HEK293 (cell line): ENCODE data around the gene ATP5MC3.

Experiments
- CTCF ChIA-PET: fragments of 350-600 bp; formaldehyde crosslinking; extraction: SDS; loops from one replicate; lab custom pipeline; 2021; ENCODE audit warnings: antibody characterized with exemption; lab: Yijun Ruan, JAX
- POLR2A ChIA-PET: fragments of 300-600 bp; formaldehyde crosslinking; extraction: SDS; loops from one replicate; lab custom pipeline; 2020; ENCODE audit warnings: antibody characterized with exemption, inconsistent platforms; lab: Yijun Ruan, JAX
- H3K27ac ChIP-seq: fragments of 200-500 bp; sonication (Bioruptor generic); 2 replicates; pipeline ENCODE4 v1.5.1; 2014; ENCODE audit warnings: low read depth, low read length, control low read depth, inconsistent platforms; ENCODE audit errors: extremely low read depth
- H3K36me3 ChIP-seq, 2 experiments: fragments of 200-500 bp in 1 of 2; sonication (Bioruptor generic) in 1 of 2; 1 replicate in 1 of 2; 2 replicates in 1 of 2; pipeline ENCODE4 v1.5.1; 2014 to 2017; ENCODE audit warnings: inconsistent platforms in 2 of 2, low read length in 2 of 2; ENCODE audit not compliant: control insufficient read depth in 2 of 2, insufficient read depth in 1 of 2
- H3K4me1 ChIP-seq: fragments of 200-500 bp; sonication (Bioruptor generic); 2 replicates; pipeline ENCODE4 v1.5.1; 2014; ENCODE audit warnings: mild to moderate bottlenecking, low read length, inconsistent platforms; ENCODE audit not compliant: control insufficient read depth, insufficient read depth
- H3K4me3 ChIP-seq: 2 replicates; pipeline ENCODE4 v1.5.1; 2011; ENCODE audit warnings: low read depth, mild to moderate bottlenecking, control low read depth, low read length, moderate library complexity
- H3K9me3 ChIP-seq: fragments of 200-500 bp; sonication (Bioruptor generic); 2 replicates; pipeline ENCODE4 v1.5.1; 2014; ENCODE audit warnings: low read depth, low read length, inconsistent platforms; ENCODE audit not compliant: control insufficient read depth, insufficient read depth
- BCL11B ChIP-seq: fragments of 450-650 bp; formaldehyde crosslinking; IDR thresholded peaks from 2 replicates; pipeline ENCODE4 v1.5.1; 2016; ENCODE audit warnings: low read depth, missing biosample characterization, missing genetic modification characterization
- KLF16 ChIP-seq: fragments of 450-650 bp; formaldehyde crosslinking; IDR thresholded peaks from 2 replicates; pipeline ENCODE4 v1.5.1; 2017; ENCODE audit warnings: missing biosample characterization, missing genetic modification characterization
- OVOL3 ChIP-seq: fragments of 450-650 bp; formaldehyde crosslinking; IDR thresholded peaks from 2 replicates; pipeline ENCODE4 v1.5.1; 2016; ENCODE audit warnings: missing biosample characterization, missing genetic modification characterization
- PRDM1 ChIP-seq: fragments of 450-650 bp; formaldehyde crosslinking; IDR thresholded peaks from 2 replicates; pipeline ENCODE4; 2016; ENCODE audit warnings: missing biosample characterization, missing genetic modification characterization
- RBAK ChIP-seq: fragments of 450-650 bp; formaldehyde crosslinking; IDR thresholded peaks from 2 replicates; pipeline ENCODE4 v1.5.1; 2016; ENCODE audit warnings: missing biosample characterization, missing genetic modification characterization
- ZBTB1 ChIP-seq: fragments of 450-650 bp; formaldehyde crosslinking; IDR thresholded peaks from 2 replicates; pipeline ENCODE4 v1.5.1; 2016; ENCODE audit warnings: missing biosample characterization, missing genetic modification characterization
- ZBTB48 ChIP-seq: fragments of 450-650 bp; formaldehyde crosslinking; IDR thresholded peaks from 2 replicates; pipeline ENCODE4 v1.5.1; 2016; ENCODE audit warnings: missing biosample characterization, missing genetic modification characterization
- ZEB2 ChIP-seq: fragments of 450-650 bp; formaldehyde crosslinking; IDR thresholded peaks from 2 replicates; pipeline ENCODE4 v1.5.1; 2016; ENCODE audit warnings: missing biosample characterization, missing genetic modification characterization
- ZFHX2 ChIP-seq: fragments of 450-650 bp; formaldehyde crosslinking; conservative IDR thresholded peaks from 2 replicates; pipeline ENCODE4 v1.5.1; 2016; ENCODE audit warnings: missing biosample characterization, missing genetic modification characterization
- ZNF2 ChIP-seq: fragments of 450-650 bp; formaldehyde crosslinking; IDR thresholded peaks from 2 replicates; pipeline ENCODE4 v1.5.1; 2016; ENCODE audit warnings: missing biosample characterization, missing genetic modification characterization
- ZNF211 ChIP-seq: fragments of 450-650 bp; formaldehyde crosslinking; IDR thresholded peaks from 2 replicates; pipeline ENCODE4 v1.5.1; 2016; ENCODE audit warnings: low read depth, missing biosample characterization, missing genetic modification characterization
- ZNF248 ChIP-seq: fragments of 450-650 bp; formaldehyde crosslinking; IDR thresholded peaks from 2 replicates; pipeline ENCODE4 v1.5.1; 2017; ENCODE audit warnings: missing biosample characterization, missing genetic modification characterization
- ZNF426 ChIP-seq: fragments of 450-650 bp; formaldehyde crosslinking; IDR thresholded peaks from 2 replicates; pipeline ENCODE4 v1.5.1; 2017; ENCODE audit warnings: missing biosample characterization, missing genetic modification characterization, mild to moderate bottlenecking, inconsistent platforms, moderate library complexity
- ZNF560 ChIP-seq: fragments of 450-650 bp; formaldehyde crosslinking; IDR thresholded peaks from 2 replicates; pipeline ENCODE4 v1.5.1; 2017; ENCODE audit warnings: missing biosample characterization, missing genetic modification characterization, borderline replicate concordance
- ZNF776 ChIP-seq: fragments of 450-650 bp; formaldehyde crosslinking; IDR thresholded peaks from 2 replicates; pipeline ENCODE4 v1.5.0; 2017; ENCODE audit warnings: missing biosample characterization, missing genetic modification characterization, borderline replicate concordance
- ZNF777 ChIP-seq: fragments of 450-650 bp; formaldehyde crosslinking; IDR thresholded peaks from 2 replicates; pipeline ENCODE4 v1.5.1; 2017; ENCODE audit warnings: missing biosample characterization, missing genetic modification characterization, borderline replicate concordance
- TF ChIP-seq, protein P1 (sequence below): fragments of 450-650 bp; formaldehyde crosslinking; IDR thresholded peaks from 2 replicates; pipeline ENCODE4 v1.5.1; 2016; ENCODE audit warnings: missing biosample characterization, missing genetic modification characterization
- TF ChIP-seq, protein P2 (sequence below): IDR thresholded peaks from 2 replicates; pipeline ENCODE4 v1.6.1; 2011; ENCODE audit warnings: mild to moderate bottlenecking, low read depth, low read length, borderline replicate concordance
- TF ChIP-seq, protein P3 (sequence below): fragments of 450-650 bp; formaldehyde crosslinking; IDR thresholded peaks from 2 replicates; pipeline ENCODE4 v1.5.1; 2016; ENCODE audit warnings: missing biosample characterization, missing genetic modification characterization
- TF ChIP-seq, protein P4 (sequence below): fragments of 450-650 bp; formaldehyde crosslinking; IDR thresholded peaks from 2 replicates; pipeline ENCODE4 v1.5.1; 2017; ENCODE audit warnings: missing biosample characterization, missing genetic modification characterization

Gene ATP5MC3

DNA sequence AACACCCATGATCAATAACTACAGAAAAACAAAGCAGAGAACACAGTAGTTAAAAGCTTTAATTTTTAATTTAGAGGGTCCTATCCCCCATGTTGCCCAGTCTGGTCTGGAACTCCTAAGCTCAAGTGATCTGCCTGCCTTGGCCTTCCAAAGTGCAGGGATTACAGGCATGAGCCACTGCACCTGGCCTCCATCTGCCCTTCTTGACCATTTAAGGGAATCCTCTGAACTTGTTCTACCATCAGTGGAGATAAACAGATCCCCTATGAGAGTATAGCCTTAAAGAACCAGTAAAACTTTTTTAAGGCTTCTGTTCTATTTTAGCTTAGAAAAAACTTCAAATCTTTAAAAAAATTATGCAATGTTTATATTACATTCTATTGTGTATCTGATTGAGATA lies 13.5 kb upstream of the ATP5MC3 start:
- Histone ChIP-seq H3K4me3 (no peak overlapping the region), H3K9me3 (no peaks in the 10 kb centered on the region), H3K36me3 (no peaks in the 10 kb centered on the region), H3K27ac (no peak overlapping the region), H3K4me1 (no peaks in the 10 kb centered on the region)
- no peak for TF ChIP-seq ZBTB48 (tag by site-specific recombination)
- TF ChIP-seq ZFHX2 (tag by site-specific recombination): no peak
- TF ChIP-seq, protein P1, sequence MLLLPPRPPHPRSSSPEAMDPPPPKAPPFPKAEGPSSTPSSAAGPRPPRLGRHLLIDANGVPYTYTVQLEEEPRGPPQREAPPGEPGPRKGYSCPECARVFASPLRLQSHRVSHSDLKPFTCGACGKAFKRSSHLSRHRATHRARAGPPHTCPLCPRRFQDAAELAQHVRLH: no peak
- TF ChIP-seq, protein P2, sequence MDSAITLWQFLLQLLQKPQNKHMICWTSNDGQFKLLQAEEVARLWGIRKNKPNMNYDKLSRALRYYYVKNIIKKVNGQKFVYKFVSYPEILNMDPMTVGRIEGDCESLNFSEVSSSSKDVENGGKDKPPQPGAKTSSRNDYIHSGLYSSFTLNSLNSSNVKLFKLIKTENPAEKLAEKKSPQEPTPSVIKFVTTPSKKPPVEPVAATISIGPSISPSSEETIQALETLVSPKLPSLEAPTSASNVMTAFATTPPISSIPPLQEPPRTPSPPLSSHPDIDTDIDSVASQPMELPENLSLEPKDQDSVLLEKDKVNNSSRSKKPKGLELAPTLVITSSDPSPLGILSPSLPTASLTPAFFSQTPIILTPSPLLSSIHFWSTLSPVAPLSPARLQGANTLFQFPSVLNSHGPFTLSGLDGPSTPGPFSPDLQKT: no peak
- TF ChIP-seq RBAK (tag by site-specific recombination): no peak
- TF ChIP-seq ZNF560 (tag by site-specific recombination): no peak
- no peak for TF ChIP-seq PRDM1 (tag by site-specific recombination)
- TF ChIP-seq KLF16 (tag by site-specific recombination): no peak
- no peak for TF ChIP-seq BCL11B (tag by site-specific recombination)
- TF ChIP-seq ZNF248 (tag by site-specific recombination): no peak
- no peak for TF ChIP-seq ZNF211 (tag by site-specific recombination)
- CTCF ChIA-PET: interaction anchor here (0.6 to 1.0 kb wide), 2 partner anchors 9 to 470 kb away, joined by 3 to 6 read pairs; no protein-coding TSS in a partner anchor
- POLR2A ChIA-PET: no interaction called here

DNA sequence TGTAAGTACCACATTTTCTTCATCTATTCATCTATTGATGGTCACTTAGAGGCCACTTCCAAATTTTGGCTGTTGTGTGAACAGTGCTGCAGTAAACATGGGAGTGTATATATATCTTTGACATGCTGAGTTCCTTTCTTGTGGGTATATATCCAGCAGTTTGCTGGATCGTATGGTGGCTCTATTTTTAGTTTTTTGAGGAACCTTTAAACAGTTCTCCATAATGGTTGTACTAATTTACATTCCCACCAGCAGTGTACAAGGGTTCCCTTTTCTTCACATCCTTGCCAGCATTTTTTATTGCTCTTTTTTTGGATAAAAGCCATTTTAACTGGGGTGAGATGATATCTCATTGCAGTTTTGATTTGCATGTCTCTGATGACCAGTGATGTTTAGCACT lies 7.3 kb upstream of the ATP5MC3 start:
- TF ChIP-seq ZNF776 (tag by site-specific recombination) (no peak), ZEB2 (tag by site-specific recombination) (no peak), ZNF777 (tag by site-specific recombination) (no peak), ZNF2 (tag by site-specific recombination) (no peak), OVOL3 (tag by site-specific recombination) (no peak), ZNF426 (no peak), ZBTB1 (tag by site-specific recombination) (no peak)
- TF ChIP-seq, protein P3, sequence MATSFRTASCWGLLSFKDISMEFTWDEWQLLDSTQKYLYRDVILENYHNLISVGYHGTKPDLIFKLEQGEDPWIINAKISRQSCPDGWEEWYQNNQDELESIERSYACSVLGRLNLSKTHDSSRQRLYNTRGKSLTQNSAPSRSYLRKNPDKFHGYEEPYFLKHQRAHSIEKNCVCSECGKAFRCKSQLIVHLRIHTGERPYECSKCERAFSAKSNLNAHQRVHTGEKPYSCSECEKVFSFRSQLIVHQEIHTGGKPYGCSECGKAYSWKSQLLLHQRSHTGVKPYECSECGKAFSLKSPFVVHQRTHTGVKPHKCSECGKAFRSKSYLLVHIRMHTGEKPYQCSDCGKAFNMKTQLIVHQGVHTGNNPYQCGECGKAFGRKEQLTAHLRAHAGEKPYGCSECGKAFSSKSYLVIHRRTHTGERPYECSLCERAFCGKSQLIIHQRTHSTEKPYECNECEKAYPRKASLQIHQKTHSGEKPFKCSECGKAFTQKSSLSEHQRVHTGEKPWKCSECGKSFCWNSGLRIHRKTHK: no peak
- TF ChIP-seq, protein P4, sequence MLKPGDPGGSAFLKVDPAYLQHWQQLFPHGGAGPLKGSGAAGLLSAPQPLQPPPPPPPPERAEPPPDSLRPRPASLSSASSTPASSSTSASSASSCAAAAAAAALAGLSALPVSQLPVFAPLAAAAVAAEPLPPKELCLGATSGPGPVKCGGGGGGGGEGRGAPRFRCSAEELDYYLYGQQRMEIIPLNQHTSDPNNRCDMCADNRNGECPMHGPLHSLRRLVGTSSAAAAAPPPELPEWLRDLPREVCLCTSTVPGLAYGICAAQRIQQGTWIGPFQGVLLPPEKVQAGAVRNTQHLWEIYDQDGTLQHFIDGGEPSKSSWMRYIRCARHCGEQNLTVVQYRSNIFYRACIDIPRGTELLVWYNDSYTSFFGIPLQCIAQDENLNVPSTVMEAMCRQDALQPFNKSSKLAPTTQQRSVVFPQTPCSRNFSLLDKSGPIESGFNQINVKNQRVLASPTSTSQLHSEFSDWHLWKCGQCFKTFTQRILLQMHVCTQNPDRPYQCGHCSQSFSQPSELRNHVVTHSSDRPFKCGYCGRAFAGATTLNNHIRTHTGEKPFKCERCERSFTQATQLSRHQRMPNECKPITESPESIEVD (tag by site-specific recombination): no peak
- CTCF ChIA-PET: interaction anchor here (0.9 kb wide), 1 partner anchor 15 kb away, joined by 3 read pairs; no protein-coding TSS in a partner anchor
- H3K4me1 ChIP-seq: no peaks in the 10 kb centered on the region
- H3K27ac ChIP-seq: no peak overlapping the region
- POLR2A ChIA-PET: no interaction called here
- no peaks in the 10 kb centered on the region for H3K36me3 ChIP-seq
- no peak overlapping the region for H3K4me3 ChIP-seq
- no peaks in the 10 kb centered on the region for H3K9me3 ChIP-seq
